Activated CD4-positive, alpha-beta memory T cell treated with anti-CD3 and anti-CD28 coated beads, Interleukin-2, amount 10 ng/mL, durations not matched to agents 7 days and 5 days (primary cell): ENCODE data around the gene TRIM24. TPM values are rescaled to one million over a fixed set of nuclear protein-coding genes. Genes with fewer than 3 reads are reported as not detected.

Source experiments
- CTCF ChIA-PET: fragments of 350-600 bp; sonication (Branson Sonifier 250); formaldehyde crosslinking; loops from one replicate; lab custom pipeline; 2021; ENCODE audit warnings: antibody characterized with exemption, inconsistent platforms; lab: Charles Lee
- POLR2A ChIA-PET: fragments of 350-600 bp; sonication (Branson Sonifier 250); formaldehyde crosslinking; loops from one replicate; lab custom pipeline; 2021; ENCODE audit warnings: antibody characterized with exemption; lab: Charles Lee
- DNase-seq: peaks from one replicate; pipeline ENCODE4 v3.0.0-alpha.2; 2020
- H3K27ac Mint-ChIP-seq: one replicate; pipeline ENCODE4 v1.8.0; 2021; ENCODE audit warnings: mild to moderate bottlenecking, mixed read lengths
- H3K27me3 Mint-ChIP-seq: one replicate; pipeline ENCODE4 v1.8.0; 2021; ENCODE audit warnings: mixed read lengths
- H3K36me3 Mint-ChIP-seq: one replicate; pipeline ENCODE4 v1.8.0; 2021; ENCODE audit warnings: low read depth, mixed read lengths
- H3K4me1 Mint-ChIP-seq: one replicate; pipeline ENCODE4 v1.8.0; 2021; ENCODE audit warnings: mixed read lengths
- H3K4me3 Mint-ChIP-seq: one replicate; pipeline ENCODE4 v1.8.0; 2021; ENCODE audit warnings: mild to moderate bottlenecking, mixed read lengths
- H3K9me3 Mint-ChIP-seq: one replicate; pipeline ENCODE4 v1.8.0; 2021; ENCODE audit warnings: mixed read lengths
- total RNA-seq, 2 experiments: library from RNA; stranded (reverse); gene quantifications; one replicate each; pipeline ENCODE4 v1.2.3, GENCODE V29; 2021

TRIM24 gene
- total RNA-seq, 2 experiments from 2014 or later = 17.8 to 19.6 TPM

DNA sequence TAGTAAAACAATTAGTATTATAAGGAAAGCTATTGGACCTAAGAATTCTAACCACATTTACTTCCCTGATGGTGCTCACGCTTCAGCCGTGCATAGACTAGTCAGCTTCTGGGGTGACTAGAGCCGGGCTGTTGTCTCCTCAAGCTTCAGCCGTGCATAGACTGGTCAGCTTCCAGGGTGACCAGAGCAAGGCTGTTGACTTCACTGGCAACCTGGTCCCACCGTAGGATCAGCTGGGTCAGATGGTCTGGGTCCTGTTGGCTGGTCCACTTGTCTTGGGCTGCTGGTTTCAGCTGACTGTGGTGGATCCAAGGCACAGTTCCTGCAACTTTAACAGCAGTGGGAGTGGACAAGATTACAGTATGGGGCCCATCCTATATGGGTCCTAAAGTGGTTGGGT lies 99.4 kb downstream of the TRIM24 start:
- Mint-ChIP-seq H3K27me3 (no peaks in the 10 kb centered on the region), H3K4me3 (no peak overlapping the region), H3K9me3 (peaks cover 56% of the 10 kb centered on the region), H3K36me3 (peaks cover 99% of the 10 kb centered on the region), H3K4me1 (no peaks in the 10 kb centered on the region), H3K27ac (no peak overlapping the region)
- POLR2A ChIA-PET = no interaction called here
- DNase-seq = no peak
- CTCF ChIA-PET = no interaction called here

DNA sequence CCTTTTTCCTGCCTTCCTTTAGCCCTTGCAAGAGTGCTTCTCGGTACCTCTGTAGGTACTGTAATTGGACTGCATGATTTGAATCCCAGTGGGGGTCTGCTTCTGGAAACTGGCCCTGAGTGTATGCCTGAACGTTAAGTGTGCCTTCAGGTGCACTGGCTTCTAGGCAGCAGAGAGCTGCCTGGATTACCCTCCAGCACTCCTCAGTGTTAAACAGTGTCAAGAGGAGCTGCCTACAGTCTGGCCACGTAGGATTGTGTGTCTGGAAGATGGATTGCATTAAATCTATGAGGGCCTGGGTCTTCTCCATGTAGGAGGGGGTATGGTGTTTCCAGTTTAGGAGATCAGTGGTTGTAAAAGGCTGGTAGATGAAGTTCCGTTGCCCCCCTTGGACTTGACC lies 103.7 kb downstream of the TRIM24 start:
- H3K27me3 Mint-ChIP-seq = no peaks in the 10 kb centered on the region
- peaks cover 46% of the 10 kb centered on the region for H3K9me3 Mint-ChIP-seq
- H3K4me3 Mint-ChIP-seq = no peak overlapping the region
- ChIA-PET CTCF (interaction anchor here (0.6 kb wide), 1 partner anchor 556 kb away, joined by 3 read pairs; no protein-coding TSS in a partner anchor), POLR2A (no interaction called here)
- no peak for DNase-seq
- H3K27ac Mint-ChIP-seq = no peak overlapping the region
- no peaks in the 10 kb centered on the region for H3K4me1 Mint-ChIP-seq
- H3K36me3 Mint-ChIP-seq = peaks cover 91% of the 10 kb centered on the region

DNA sequence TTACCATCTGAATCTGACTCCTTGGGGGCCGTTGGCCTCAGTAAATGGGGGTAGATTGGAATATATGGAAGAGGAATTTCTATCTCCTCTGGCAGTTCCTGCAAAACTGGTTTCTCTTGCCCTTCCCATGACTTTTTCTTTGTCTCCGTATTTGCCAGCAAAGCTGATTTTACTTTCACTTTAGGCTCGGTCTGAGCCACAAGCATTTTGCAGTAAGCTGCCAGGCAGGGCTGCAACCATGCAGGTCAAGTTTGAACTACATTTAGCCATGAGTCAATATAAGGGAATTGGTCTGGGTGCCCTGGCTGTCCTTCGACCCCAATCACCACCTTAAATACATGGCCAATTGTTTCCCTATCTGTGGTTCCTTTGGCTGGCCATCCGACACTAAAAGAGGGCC lies 104.3 kb downstream of the TRIM24 start:
- Mint-ChIP-seq H3K4me3 (no peak overlapping the region), H3K27ac (no peak overlapping the region), H3K9me3 (peaks cover 43% of the 10 kb centered on the region), H3K27me3 (no peaks in the 10 kb centered on the region), H3K4me1 (no peaks in the 10 kb centered on the region), H3K36me3 (peaks cover 91% of the 10 kb centered on the region)
- ChIA-PET POLR2A (no interaction called here), CTCF (no interaction called here)
- DNase-seq = no peak

DNA sequence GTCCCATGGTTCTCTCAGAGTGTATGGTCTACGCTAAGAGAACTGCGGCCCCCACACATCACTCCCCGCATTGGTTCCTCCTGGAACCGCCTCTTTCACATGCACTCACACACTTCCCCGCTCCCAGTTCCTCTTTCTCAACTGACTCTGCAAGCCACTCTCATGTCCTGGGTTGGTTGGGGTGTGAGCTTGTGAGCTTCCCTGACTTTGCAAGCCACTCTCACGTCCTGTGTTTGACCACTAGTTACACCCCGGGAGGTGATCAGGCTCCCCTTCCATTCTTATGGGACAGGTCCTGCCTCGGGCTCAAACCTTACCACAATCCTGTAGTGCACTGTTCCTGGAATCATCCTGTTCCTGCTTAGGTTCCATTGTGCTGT lies 105.0 kb downstream of the TRIM24 start:
- H3K4me3 Mint-ChIP-seq = no peak overlapping the region
- no peak overlapping the region for H3K27ac Mint-ChIP-seq
- H3K9me3 Mint-ChIP-seq = peaks cover 43% of the 10 kb centered on the region
- H3K4me1 Mint-ChIP-seq = no peaks in the 10 kb centered on the region
- POLR2A ChIA-PET = no interaction called here
- H3K36me3 Mint-ChIP-seq = peaks cover 90% of the 10 kb centered on the region
- CTCF ChIA-PET = no interaction called here
- H3K27me3 Mint-ChIP-seq = no peaks in the 10 kb centered on the region
- no peak for DNase-seq

DNA sequence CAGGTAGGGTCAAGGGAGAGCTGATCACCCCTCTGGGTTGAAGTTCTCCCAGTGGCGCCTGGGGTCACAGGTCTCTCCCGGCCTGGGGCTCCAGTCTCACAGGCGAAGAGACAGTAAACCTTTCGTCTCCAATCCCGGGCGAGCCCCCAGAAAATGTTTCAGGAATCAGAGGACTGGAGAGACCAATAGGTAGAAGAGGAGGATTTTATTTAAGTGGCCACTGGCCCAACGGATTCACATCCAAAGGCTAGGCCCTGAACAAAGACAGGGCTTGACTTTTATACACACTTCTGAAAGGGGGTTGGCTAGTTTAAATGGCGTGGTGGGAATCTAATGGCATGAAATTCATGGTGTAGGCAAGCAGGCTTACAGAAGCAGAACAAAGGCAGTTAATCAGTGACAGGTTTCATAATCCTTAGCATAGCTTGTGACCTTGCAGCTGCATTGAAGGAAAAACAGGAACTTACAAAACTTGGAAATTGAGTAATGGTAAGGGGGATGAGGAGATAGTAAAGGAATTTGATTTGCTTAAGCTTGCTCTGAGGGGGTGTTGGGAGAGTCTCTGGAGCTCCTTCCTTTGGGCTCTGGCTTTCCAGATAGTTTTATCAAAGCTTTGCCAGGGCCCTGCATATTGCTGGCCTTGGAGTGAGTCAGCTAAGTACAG lies 105.5 kb downstream of the TRIM24 start:
- Mint-ChIP-seq H3K4me3 (no peak overlapping the region), H3K36me3 (peaks cover 89% of the 10 kb centered on the region), H3K4me1 (no peaks in the 10 kb centered on the region), H3K27ac (no peak overlapping the region), H3K9me3 (peaks cover 40% of the 10 kb centered on the region), H3K27me3 (no peaks in the 10 kb centered on the region)
- DNase-seq = no peak
- CTCF ChIA-PET = no interaction called here
- POLR2A ChIA-PET = no interaction called here

DNA sequence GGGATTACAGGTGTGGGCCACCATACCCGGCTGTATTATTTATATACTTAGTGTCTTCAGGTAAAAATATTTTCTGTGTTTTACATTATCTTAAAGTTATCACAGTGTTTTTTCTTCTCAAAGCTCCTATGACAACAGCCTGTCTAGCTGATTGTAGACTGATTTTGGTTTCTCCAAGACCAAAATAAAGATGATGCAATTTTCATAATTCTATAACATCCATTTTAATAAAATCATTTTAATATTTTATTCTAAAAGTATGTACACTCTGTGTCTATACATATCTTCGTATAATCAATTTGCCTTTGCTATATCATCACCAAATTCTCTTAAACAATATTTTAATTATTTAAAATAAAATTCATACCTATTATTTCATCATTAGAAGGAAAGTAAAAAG lies 108.6 kb downstream of the TRIM24 start:
- ChIA-PET CTCF (no interaction called here), POLR2A (no interaction called here)
- H3K36me3 Mint-ChIP-seq = peaks cover 77% of the 10 kb centered on the region
- H3K4me1 Mint-ChIP-seq = no peaks in the 10 kb centered on the region
- H3K27ac Mint-ChIP-seq = no peak overlapping the region
- H3K9me3 Mint-ChIP-seq = peaks cover 27% of the 10 kb centered on the region
- no peak overlapping the region for H3K4me3 Mint-ChIP-seq
- no peak for DNase-seq
- H3K27me3 Mint-ChIP-seq = no peaks in the 10 kb centered on the region

DNA sequence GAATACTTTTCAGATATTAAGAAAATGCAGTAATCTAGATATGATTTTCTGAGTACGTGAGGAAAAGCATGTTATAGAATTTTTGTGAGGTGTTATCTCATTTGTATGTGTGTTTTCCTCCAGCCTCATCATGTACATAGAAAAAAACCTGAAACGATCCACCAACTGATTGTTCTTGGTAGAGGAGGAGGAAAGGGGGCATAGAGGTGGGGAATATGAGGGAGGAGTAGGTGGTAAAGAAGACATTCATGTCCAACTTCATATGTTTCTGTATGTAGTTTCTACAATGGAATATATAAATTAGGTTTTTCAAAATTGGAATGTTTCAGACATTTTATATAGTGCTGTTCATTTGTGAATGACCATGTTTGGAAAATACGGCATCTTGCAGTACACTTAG lies 109.4 kb downstream of the TRIM24 start:
- Mint-ChIP-seq H3K9me3 (peaks cover 19% of the 10 kb centered on the region), H3K36me3 (peaks cover 76% of the 10 kb centered on the region)

DNA sequence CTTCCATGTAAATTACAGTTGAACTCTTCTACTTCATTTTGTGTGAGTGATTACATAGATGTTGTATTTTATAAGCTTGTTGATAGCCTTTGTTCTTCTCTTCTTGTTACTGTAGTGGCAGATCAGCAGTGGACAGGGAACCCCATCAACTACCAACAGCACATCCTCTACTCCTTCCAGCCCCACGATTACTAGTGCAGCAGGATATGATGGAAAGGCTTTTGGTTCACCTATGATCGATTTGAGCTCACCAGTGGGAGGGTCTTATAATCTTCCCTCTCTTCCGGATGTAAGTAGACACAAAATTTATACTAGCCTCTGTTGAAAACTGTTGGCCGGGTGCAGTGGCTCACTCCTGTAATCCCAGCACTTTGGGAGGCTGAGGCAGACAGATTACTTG lies 110.7 kb downstream of the TRIM24 start:
- Mint-ChIP-seq H3K27ac (no peak overlapping the region), H3K36me3 (peaks cover 67% of the 10 kb centered on the region), H3K4me3 (no peak overlapping the region), H3K4me1 (no peaks in the 10 kb centered on the region), H3K9me3 (peaks cover 7% of the 10 kb centered on the region), H3K27me3 (no peaks in the 10 kb centered on the region)
- CTCF ChIA-PET = no interaction called here
- POLR2A ChIA-PET = no interaction called here
- no peak for DNase-seq

More for the DNA sequence above, 109.4 kb downstream of the TRIM24 start:
- Mint-ChIP-seq H3K27ac (no peak overlapping the region), H3K4me3 (no peak overlapping the region), H3K27me3 (no peaks in the 10 kb centered on the region), H3K4me1 (no peaks in the 10 kb centered on the region)
- no peak for DNase-seq
- ChIA-PET POLR2A (no interaction called here), CTCF (no interaction called here)

DNA sequence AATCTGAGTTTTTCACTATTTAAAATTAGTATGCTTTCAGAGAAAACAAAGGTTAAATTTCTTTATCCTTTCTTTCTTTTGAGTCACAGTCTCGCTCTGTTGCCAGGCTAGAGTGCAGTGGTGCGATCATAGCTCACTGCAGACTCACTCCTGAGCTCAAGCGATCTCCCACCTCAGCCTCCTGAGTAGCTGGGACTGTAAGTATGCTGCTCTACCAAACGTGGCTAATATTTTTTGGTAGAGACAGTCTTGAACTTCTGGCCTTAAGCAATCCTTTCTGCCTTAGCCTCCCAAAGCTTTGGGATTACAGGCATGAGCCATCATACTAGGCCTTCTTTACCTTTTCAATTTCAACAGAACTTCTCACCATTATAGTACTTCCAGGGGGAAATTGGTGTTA lies 113.7 kb downstream of the TRIM24 start:
- peaks cover 59% of the 10 kb centered on the region for H3K36me3 Mint-ChIP-seq

DNA sequence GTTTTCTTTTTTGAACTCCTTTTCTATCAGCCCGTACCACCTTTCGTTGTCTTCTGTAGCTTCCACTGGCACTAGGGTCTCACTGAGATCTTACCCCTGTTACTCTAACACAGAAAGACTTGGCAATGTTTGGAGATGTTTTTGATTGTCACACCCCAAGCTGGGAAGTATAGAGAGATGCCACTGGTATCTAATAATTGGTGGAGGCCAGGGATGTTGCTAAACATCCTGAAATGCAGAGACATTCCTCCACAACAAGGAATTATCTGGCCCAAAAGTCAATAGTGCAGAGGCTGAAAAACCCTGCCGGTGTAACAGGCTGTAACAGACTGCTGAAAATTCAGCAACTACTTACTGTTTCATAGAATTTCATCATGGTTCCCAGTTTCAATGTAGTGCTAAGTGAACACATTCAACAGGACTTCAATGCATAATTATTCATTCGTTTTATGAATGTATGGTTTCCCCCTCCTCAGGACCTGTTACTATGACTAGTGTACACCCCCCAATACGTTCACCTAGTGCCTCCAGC lies 115.9 kb downstream of the TRIM24 start:
- H3K27me3 Mint-ChIP-seq = no peaks in the 10 kb centered on the region
- peaks cover 60% of the 10 kb centered on the region for H3K36me3 Mint-ChIP-seq
- no peak overlapping the region for H3K4me3 Mint-ChIP-seq
- no peaks in the 10 kb centered on the region for H3K4me1 Mint-ChIP-seq
- DNase-seq = no peak
- ChIA-PET CTCF (interaction anchor here (0.6 kb wide), 1 partner anchor 931 kb away, joined by 4 read pairs; no protein-coding TSS in a partner anchor), POLR2A (no interaction called here)
- H3K9me3 Mint-ChIP-seq = no peaks in the 10 kb centered on the region
- no peak overlapping the region for H3K27ac Mint-ChIP-seq

More for the DNA sequence above, 113.7 kb downstream of the TRIM24 start:
- H3K27ac Mint-ChIP-seq = no peak overlapping the region
- H3K27me3 Mint-ChIP-seq = no peaks in the 10 kb centered on the region
- no peak for DNase-seq
- POLR2A ChIA-PET = no interaction called here
- no peak overlapping the region for H3K4me3 Mint-ChIP-seq
- no peaks in the 10 kb centered on the region for H3K4me1 Mint-ChIP-seq
- CTCF ChIA-PET = no interaction called here
- H3K9me3 Mint-ChIP-seq = no peaks in the 10 kb centered on the region

DNA sequence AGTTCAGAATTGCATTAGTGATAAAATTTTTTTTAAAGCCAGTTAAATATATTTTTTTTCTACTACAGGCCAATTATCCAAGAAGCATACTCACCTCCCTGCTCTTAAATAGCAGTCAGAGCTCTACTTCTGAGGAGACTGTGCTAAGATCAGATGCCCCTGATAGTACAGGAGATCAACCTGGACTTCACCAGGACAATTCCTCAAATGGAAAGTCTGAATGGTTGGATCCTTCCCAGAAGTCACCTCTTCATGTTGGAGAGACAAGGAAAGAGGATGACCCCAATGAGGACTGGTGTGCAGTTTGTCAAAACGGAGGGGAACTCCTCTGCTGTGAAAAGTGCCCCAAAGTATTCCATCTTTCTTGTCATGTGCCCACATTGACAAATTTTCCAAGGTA lies 119.1 kb downstream of the TRIM24 start:
- Mint-ChIP-seq H3K27ac (no peak overlapping the region), H3K9me3 (no peaks in the 10 kb centered on the region), H3K36me3 (peaks cover 63% of the 10 kb centered on the region), H3K27me3 (no peaks in the 10 kb centered on the region), H3K4me1 (no peaks in the 10 kb centered on the region), H3K4me3 (no peak overlapping the region)
- ChIA-PET CTCF (no interaction called here), POLR2A (no interaction called here)
- no peak for DNase-seq

DNA sequence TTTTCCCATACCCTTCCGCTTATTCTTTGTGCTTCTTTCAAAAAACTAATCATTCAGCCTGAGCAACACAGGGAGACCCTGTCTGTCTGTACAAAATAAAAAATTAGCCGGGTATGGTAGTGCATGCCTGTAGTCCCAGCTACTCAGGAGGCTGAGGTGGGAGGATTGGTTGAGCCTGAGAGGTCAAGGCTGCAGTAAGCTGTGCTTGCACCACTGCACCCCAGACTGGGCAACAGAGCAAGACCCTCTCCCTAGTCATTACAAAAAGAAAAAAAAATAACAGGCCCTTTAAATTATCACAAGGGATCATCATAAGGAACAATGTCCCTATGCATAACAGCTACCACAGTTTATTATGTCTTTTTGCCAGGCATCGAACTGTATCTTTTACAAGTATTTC lies 119.6 kb downstream of the TRIM24 start:
- ChIA-PET POLR2A (no interaction called here), CTCF (no interaction called here)
- H3K27ac Mint-ChIP-seq = no peak overlapping the region
- H3K36me3 Mint-ChIP-seq = peaks cover 66% of the 10 kb centered on the region
- no peak overlapping the region for H3K4me3 Mint-ChIP-seq
- no peaks in the 10 kb centered on the region for H3K9me3 Mint-ChIP-seq
- DNase-seq = no peak
- H3K27me3 Mint-ChIP-seq = no peaks in the 10 kb centered on the region
- H3K4me1 Mint-ChIP-seq = no peaks in the 10 kb centered on the region

DNA sequence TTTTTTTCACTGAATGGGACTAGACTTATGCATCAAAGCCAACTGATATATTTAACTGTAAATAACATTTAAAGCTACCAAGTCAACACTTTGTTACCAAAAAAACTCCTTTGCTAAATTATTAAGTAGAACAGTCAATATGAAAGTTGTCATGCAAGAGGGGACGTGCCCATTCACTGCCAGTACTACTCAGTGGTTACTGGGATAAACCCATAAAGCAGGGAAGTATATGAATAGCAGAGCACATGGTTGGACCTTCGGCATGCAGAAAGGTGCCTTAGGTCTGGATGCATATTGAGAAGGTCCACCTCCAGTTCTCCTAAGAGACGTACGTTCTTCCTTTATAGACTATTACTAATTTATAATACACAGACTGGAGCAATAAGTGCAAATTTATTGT lies 121.0 kb downstream of the TRIM24 start:
- H3K27me3 Mint-ChIP-seq = no peaks in the 10 kb centered on the region
- no peak for DNase-seq
- peaks cover 72% of the 10 kb centered on the region for H3K36me3 Mint-ChIP-seq
- ChIA-PET POLR2A (no interaction called here), CTCF (interaction anchor here (1.0 kb wide), 1 partner anchor 157 kb away, joined by 3 read pairs; no protein-coding TSS in a partner anchor)
- no peak overlapping the region for H3K27ac Mint-ChIP-seq
- no peak overlapping the region for H3K4me3 Mint-ChIP-seq
- H3K4me1 Mint-ChIP-seq = no peaks in the 10 kb centered on the region
- no peaks in the 10 kb centered on the region for H3K9me3 Mint-ChIP-seq

DNA sequence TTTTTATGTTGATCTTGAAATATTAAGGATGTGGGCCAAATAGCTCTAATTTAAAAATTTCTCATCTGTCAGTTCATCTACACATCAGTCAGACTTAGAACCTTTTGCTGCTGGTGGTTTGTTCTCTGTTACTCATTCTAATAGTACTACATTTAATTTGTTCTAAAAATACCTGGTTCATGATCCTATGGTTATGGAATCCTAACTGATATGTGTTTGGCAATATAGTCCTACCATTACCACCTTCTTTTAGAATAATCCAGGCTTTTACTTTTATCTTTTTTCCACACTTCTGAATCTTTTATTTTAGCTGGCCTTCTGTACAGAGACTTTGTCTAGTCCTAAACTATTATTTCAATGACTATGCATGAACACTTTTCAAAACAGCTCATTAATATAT lies 124.2 kb downstream of the TRIM24 start:
- Mint-ChIP-seq H3K4me1 (no peaks in the 10 kb centered on the region), H3K27ac (no peak overlapping the region), H3K4me3 (no peak overlapping the region), H3K9me3 (no peaks in the 10 kb centered on the region), H3K27me3 (no peaks in the 10 kb centered on the region), H3K36me3 (peaks cover 66% of the 10 kb centered on the region)
- ChIA-PET POLR2A (no interaction called here), CTCF (interaction anchor here (0.6 kb wide), 2 partner anchors 103 to 434 kb away, joined by 3 to 4 read pairs; no protein-coding TSS in a partner anchor)
- no peak for DNase-seq
